GOT3 (cell line): ENCODE data around the gene IFT57.
"Not testable (repeated sequence)": the region's sequence is repeated elsewhere in the genome, so short reads cannot be mapped to it uniquely, and the experiment has no call there.

Experiments used
- DNase-seq: peaks from one replicate; lab custom pipeline; 2025; ENCODE audit warnings: mixed read lengths; lab: John Stamatoyannopoulos, UW

Gene IFT57

DNA sequence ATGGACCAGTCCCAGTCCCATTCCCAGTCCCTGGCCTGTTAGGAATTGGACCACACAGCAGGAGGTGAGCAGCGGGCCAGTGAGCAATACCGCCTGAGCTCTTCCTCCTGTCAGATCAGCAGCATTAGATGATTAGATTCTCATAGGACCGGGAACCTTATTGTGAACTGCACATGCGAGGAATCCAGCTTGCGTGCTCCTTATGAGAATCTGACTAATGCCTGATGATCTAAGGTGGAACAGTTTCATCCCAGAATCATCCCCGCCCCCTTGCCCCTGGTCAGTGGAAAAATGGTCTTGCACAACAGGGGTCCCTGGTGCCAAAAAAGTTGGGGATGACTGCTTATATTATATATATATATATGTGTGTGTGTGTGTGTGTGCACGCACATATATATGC, 63.1 kb downstream of the IFT57 start:
- DNase-seq, result no peak

DNA sequence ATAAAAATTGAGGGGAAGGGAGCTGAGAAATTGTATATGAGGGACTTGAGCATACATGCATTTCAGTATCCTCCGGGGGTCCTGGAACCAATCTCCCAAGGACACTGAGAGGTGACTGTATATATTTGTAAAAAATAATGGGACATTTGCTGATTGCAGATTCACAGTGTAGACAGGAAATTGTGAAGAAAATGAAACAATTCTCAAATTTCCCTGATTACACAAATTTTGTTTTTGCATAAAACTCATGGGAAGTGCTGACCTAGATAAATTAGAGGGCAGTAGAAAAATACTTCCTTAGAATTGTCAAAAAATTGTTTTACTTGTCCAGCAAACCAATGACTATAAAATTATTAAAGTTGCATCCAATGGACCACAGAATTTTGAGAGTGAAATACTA, 64.0 kb downstream of the IFT57 start:
- DNase-seq, result no peak

DNA sequence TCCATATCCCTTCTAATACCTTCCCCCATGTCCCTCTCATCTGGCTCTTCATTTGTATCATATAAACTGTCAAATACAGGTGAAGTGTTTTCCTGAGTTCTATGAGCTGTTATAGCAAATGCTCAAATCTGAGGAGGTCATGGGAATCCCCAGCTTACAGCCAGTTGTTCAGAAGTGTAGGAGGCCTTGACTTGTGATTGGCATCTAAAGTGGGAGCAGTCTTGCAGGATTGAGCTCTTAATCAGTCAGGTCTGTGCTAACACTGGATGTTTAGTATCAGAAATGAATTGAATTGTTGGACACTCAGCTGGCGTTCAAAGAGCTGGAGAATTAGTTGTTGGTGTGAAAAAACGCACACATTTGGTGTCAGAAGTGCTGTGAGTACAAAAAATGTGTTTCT, 65.0 kb downstream of the IFT57 start:
- no peak for DNase-seq

DNA sequence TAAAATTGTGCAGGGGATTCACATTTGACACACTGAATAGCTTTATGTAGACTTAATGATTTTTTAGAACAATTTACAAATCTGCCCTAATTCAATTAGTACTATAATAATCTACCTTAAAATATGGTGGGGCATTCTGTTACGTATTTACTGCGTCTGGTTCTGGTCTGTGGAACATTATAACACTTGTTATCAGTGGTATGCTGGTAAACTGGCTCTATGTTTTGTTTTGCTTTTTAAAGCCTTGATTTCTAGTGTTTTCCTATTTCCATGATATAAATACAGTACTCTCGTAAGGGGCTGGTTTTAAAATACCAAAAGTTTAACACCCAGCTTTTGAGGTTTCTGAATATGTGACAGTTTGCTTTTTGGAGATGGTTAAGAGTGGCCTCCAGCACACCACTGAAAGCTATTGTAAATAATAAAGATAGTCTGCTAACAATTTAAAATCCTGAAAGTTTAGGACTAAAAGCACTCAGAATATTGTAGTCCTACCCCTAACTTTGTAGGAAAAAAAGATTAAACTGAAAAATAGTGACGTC, 65.8 kb downstream of the IFT57 start:
- DNase-seq, result no peak

DNA sequence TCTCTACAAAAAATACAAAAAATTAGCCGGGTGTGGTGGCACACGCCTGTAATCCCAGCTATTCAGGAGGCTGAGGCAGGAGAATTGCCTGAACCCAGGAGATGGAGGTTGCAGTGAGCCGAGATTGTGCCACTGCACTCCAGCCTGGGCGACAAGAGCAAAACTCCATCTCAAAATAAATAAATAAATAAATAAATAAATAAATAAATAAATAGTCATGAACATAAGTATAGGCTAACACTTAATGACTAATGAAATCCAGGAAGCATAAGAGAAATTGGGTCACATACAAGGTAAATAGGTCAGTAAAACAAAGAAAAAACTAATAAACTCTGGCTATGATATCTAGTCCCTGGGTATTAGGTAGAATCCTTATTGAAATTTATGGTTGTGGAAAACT, 66.6 kb downstream of the IFT57 start:
- not testable (repeated sequence) for DNase-seq

DNA sequence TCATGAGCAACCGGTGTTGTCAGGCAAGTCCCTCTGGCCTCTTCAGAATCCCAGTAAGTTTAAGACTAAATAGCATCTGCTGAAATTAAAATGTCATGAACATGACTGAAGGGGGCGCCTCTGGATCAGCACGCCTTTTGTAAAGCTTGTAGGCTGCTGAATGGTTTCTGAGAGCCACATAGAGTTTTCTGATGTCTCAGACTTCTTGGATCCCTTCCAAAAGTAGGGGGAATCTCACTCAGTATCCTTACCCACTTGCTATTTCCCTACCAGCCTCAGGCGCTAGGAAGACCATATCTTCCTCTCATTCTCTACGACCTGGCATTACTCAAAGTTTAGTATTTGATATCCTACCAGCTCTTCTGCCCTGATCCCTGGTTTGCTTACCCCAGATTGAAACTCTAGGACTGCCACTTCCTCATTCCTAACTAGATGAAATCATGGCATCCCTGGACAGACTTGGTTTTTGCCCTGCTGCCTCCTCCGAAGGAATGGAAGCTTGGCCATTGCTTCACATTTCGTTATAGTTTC, 68.7 kb downstream of the IFT57 start:
- no peak for DNase-seq

DNA sequence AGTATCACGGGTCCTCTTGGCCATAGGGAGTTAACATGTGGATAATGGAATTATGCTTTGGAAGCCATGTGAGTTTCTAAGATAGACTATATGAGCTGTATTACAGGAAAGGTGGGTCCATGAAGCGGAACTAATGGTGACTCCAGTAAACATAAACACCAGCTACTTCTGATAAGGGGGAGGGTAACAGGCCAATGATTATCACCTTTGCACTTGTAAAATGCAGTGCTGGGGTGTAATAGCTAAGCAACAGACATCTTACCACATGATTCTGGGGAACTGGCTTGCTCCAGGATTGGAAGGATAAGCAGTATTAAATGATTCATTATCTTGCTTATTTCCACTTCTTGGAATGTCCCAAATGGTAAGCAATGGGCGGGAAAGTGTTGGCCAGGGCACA, 70.0 kb downstream of the IFT57 start:
- DNase-seq, result no peak

DNA sequence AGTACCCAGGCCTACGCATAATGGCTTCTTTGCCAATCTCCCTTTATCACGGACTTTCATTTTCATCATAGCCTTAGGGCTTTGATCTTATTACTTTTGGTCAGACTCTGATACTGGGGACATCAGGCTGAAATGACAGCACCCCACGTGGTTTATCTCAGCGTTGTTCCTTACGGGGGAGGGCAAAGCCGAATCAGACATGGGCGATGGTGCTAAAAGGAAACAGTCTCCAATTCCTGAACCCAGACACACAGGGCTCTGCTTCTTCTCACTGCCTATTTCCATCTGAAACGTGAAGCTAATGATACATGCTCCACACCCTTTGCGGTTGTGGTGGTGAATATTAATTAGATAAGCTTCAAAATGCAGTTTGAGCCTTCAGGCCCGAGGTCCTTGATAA, 72.0 kb downstream of the IFT57 start:
- DNase-seq, result no peak

DNA sequence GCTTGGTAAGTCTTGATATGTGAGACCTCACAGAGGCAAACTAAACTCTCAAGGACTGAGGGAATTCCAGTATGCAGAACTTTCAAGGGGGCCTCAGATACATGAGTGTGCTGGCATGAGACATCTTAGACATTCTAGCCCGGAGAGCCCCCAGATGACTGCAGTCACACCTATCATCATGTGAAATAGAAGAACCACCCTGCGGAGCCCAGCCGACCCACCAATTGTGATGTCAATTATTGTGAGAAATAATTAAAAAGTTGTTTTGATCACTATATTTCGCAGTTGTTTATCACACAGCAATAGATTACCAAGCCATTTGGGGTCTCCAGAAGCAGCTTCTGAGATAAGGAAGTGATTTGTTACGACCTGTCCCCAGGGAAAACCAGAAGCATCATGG, 76.1 kb downstream of the IFT57 start:
- no peak for DNase-seq

DNA sequence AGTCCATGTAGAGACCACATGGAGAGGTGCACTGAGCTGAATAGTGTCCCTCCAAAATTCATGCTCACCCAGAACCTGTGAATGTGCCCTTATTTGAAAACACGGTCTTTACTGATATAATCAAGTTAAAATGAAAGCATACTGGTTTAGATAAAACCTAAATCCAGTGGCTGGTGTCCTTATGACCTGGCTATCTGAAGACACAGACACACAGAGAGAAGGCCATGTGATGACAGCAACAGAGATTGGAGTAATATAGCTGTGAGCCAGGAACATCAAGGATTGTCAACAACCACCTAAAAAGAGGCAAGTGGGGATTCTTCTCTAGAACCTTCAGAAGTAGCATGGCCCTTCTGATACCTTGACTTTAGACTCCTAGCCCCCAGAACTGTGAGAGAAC, 76.6 kb downstream of the IFT57 start:
- no peak for DNase-seq

DNA sequence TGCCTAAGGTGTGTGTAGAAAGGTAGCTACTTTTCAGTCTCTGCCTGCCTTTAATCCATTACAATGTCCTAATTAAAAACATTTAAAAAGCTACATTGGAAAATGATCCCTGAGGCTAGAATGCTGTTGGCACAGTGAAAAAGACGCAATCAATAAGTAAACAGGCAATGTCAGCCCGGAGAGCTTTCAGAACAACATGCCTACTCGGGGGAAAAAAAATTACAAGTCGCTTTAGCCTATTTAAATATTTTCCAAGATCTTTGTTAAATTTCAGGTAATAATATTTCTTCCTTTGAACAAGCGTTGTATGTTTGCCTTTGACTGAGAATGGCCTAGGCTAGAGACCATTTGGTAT, 84.8 kb downstream of the IFT57 start:
- DNase-seq, result no peak

DNA sequence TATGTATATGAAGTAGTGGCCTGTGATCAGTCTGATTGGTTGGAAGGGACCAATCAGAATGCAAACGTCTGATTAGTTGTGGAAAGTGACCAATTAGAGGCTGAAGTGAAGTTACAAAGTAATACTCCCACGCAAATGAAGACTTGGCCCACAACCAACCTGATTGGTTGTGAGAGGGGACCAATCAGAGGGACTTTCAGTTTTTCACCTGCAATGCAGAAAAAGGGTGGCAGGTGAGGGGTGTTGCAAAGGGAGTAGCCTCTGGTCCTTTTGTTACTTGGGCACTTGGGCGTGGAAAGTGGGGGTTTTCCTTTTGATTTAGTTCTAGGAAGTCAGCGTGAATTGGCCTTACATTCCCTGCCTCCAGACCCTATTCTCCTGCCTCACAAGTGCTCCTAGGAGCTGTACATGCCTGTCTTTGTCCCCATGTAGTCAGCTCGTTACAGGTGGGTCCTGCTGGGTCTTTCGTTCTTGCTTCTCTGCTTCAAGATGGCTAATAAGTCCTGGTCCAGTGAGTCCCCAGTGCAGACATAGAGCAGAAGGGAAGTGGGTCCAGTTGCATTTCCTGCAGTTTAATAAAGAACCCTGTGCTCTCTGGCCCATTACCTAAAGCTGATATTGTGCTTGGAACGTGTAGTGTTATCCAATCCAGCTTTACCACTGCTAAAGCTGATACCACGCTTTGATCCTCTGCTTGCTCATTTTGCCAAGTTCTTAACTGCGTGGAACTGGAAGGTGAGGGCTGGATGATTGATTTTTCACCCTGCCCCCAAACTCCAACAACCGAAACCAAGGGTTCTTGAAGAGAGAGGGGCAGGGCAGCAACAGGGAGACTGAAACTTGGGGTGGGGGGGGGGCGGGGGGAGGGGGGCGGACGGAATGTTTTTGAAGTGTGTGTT, 85.4 kb downstream of the IFT57 start:
- DNase-seq, result no peak

DNA sequence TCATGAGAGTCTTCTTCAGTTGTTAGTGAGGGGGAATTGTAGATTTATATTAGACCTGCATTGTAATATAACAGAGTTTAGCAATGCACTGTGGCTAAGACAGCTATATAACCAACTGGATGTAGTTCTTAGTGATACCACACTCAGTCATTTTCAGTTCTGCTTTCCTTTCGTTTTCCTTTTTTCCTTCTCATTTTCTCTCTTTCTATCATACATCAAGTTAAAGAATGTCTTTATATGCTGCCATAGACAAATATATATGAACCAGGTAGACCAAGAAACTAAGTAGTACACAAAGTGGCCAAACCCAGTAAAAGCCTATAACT, 87.7 kb downstream of the IFT57 start:
- DNase-seq, result no peak

DNA sequence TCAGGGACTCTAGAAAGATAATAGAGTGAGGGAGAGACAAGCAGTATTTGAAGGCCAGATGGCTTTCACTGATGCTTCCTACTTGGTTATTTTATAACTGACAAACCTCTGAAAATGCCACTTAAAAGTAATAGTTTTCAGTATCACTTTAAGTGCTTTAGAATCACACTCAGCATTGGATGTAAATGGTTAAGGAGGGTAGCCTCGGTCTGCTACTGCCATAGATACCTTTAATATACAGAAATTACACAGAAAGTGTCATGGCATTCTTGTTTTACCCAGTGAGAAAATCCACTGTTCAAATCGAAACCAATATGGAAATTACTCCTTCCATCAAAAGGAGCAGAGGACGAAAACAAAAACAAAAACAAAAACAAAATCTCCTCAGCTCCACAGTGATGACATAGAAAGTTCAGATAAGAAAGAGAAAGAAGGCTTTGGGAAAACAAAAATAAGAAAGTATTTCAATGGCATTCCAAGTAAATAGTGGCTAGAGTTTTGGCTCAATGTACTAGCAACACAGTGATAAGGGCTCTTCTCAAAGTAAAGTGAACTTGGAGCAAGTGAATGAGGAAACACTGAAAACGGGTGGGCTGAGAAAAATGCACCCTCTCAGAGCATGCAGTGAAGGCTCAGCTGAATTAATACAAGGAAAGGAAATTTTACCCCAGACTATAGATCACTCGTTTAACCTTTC, 88.2 kb downstream of the IFT57 start:
- no peak for DNase-seq

DNA sequence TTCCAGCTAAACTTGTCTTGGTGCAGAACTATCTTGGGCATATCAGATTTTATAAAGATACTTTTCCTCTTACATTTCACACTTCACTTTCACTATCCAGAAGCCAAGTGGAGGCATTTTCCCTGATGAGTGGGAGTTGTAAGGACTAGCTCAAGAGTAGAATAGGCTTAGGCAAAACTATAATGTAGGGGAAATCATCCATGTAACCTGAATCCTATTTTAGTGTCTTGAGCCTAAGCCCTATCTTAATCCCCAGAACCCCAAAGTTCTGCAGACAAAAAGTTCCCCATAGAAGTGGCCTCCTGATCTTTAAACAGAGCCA, 89.2 kb downstream of the IFT57 start:
- DNase-seq, result no peak

DNA sequence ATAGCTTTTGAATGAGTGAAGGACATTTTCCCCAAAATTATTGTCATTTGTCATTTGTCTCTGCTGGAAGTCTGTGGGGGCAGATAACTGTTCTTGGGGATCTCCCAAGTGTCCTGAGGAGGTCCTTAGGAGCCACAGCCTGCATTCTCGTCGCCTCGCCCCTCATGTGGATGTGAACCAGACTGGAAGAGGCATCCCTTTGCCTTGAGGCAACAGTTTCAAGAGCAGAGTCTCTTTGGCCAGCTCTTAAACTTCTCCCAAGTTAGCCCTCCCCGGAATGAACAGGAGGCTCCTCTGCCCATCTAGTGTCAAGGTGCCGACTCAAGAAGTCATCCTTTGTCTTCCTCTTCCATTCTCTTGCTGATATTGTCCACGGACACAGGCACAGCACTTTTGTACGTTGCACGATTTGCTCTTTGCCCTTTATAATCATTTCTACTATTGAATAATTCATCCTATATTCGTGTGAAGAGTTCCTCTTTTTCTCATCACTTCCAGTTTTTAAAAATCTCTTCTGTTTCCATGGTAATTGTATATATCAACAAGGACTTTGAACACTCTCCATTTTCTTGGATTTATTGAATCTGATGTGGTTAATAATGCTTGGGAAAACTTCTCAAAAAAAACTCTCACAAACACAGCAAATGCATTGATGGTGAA, 90.6 kb downstream of the IFT57 start:
- DNase-seq, result no peak

DNA sequence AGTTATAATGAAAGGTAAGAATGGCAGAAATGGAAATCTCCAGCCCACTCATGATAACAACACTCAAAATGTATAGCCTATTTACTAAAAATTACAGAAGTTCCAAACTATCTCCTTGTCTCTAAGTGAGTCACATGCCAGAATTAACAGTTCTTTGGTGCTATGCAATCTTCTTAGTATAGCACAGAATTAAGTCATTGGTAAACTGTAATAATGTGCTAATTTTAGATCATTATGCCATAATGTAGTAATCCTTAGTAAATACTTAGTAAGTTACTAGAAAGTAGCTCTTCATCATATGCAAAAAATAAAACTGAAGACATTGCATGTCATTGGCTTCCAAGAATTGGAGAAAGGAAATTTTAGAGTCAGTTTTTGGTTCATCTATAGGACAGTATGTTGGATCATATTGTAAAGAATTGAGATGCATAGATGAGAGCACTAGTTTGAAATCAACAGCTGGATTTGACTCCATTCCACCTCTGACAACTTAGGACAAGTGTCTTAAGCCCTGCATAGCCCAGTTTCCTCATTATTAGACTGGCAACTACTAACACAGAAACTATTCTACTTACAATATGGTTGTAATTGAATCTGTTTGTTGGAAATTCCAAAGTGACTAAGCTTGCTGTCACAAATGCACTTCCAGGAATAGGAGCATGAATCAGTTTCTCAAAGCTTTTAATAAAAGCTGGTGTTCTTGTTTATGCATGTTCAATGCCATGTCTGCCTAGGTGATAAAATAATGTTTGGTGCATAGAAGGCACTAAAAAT, 91.3 kb downstream of the IFT57 start:
- DNase-seq, result no peak

DNA sequence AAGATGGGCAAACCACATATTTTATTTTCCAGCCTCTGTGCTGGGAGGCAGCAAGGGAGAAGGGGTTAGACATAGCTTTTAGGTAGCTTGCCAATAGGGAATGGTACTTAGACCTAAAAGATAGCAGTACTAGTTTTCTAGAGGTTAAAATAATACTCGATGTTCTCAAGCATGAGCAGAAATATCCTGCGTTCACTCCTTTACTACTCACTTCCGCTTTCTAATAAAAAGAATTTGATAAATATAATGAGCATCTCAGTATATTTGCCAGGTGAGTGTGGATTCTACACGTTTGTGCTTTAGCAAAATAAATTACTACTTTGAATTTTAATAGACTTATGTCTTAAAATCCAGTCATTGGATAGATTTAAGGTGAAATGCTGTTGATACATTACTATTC, 92.0 kb downstream of the IFT57 start:
- no peak for DNase-seq

DNA sequence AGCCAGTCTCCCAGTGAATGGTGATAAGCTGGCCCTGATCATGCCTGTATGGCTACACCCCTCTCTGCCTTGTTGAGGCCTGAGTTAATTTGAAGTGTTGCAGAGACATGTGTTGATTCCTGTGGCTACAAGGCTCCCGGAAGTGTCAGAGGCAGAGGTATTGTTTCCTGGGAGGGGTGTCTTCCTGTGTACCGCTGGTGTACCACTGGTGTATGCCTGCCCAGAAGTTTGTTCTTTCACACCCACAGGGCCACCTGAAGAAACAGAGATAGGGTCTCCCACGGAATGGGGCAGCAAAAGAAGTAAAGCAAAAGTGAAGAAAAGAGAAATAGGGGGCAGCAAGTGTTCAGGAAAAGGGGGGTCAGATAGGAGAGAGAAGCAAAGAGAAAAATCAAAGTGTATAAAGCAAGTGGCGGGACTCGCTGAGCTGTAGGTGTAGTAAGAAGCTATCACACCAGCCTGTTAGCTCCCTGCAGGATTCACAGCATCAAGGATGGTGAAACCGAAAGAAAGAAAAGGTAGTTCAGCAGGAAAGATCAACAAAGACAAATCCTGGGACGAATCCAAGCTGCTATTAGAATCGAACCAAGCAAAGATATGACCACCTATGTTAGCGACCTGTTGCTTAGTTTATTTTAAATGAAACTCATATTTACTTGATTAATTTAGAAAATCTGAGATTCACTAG, 94.8 kb downstream of the IFT57 start:
- no peak for DNase-seq

DNA sequence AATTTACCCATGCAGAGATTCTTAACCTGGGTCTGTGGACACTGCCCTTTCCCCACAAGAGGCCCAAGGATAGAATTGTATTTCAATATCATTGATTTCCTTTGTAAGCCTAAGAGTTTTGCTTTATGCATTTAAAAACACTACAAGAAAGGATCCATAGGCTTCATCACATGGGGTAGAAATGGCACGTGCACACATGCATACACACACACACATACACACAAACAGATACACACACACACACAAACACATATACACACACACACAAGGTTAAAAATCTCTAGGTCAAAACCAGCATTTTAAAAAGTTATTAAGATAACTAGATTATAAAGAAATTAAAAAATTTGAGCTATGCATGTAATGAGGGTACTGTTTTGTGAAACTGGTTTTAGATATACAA, 95.9 kb downstream of the IFT57 start:
- no peak for DNase-seq

DNA sequence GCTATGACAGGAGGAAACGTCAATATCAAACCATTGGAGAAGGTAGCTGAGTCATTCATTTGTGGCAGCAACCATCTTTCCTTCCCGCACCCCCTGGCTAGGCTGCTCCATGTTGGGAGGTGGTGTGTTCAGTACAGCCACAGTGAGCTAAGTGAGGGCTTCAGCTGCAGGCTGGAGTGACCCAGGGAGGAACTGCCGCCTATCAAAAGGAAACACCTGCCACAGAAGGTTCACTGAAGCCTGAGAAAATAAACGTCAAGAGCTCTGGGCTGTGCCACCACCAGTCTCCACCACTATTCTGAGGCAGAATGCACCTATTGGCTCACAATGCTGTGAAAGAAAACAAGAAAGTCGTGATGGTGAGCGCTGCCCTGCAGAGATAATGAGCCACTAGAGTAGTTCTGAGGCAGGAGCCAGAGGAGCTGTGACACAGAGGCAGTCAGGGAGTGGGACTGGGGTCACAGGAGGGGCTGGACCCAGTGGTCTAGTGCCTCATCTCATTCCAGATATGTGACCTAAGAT, 96.6 kb downstream of the IFT57 start:
- no peak for DNase-seq
